H9 (cell line): Measurements from ENCODE around the gene NSMCE4A. TPM values are rescaled to one million over a fixed set of nuclear protein-coding genes. Genes with fewer than 3 reads are reported as not detected.

ENCODE experiments used
- DNase-seq: peaks from one replicate; pipeline ENCODE4 v3.0.0-alpha.2; 2017
- H2AFZ ChIP-seq: one replicate; pipeline ENCODE4 v1.6.1; 2013; ENCODE audit warnings: mild to moderate bottlenecking, low read length, control low read depth, moderate library complexity
- H2AK5ac ChIP-seq: 2 replicates; pipeline ENCODE4 v1.6.1; 2013; ENCODE audit warnings: low read length, control low read depth, mixed read lengths; ENCODE audit not compliant: insufficient read length
- H2BK120ac ChIP-seq: one replicate; pipeline ENCODE4 v1.6.1; 2013; ENCODE audit warnings: low read depth, mild to moderate bottlenecking, low read length, control low read depth, inconsistent platforms; ENCODE audit not compliant: poor library complexity, severe bottlenecking
- H2BK12ac ChIP-seq: 2 replicates; pipeline ENCODE4 v1.6.1; 2013; ENCODE audit warnings: low read length, control low read depth, mixed read lengths, low read depth; ENCODE audit not compliant: insufficient read length
- H2BK15ac ChIP-seq: 2 replicates; pipeline ENCODE4 v1.6.1; 2013; ENCODE audit warnings: low read depth, low read length, control low read depth
- H2BK20ac ChIP-seq: one replicate; pipeline ENCODE4 v1.6.1; 2013; ENCODE audit warnings: low read depth, mild to moderate bottlenecking, low read length, control low read depth, inconsistent platforms; ENCODE audit not compliant: poor library complexity, severe bottlenecking
- H2BK5ac ChIP-seq: 2 replicates; pipeline ENCODE4 v1.6.1; 2013; ENCODE audit warnings: low read length, control low read depth, mixed read lengths; ENCODE audit not compliant: insufficient read length
- H3K14ac ChIP-seq: 2 replicates; pipeline ENCODE4 v1.6.1; 2013; ENCODE audit warnings: low read length, control low read depth; ENCODE audit not compliant: insufficient read depth
- H3K18ac ChIP-seq: 2 replicates; pipeline ENCODE4 v1.6.1; 2013; ENCODE audit warnings: low read depth, mild to moderate bottlenecking, mixed read lengths, low read length, control low read depth; ENCODE audit not compliant: insufficient read length
- H3K23ac ChIP-seq: 2 replicates; pipeline ENCODE4 v1.6.1; 2013; ENCODE audit warnings: low read length, control low read depth, mixed read lengths, low read depth; ENCODE audit not compliant: insufficient read length
- H3K23me2 ChIP-seq: 2 replicates; pipeline ENCODE4 v1.6.1; 2013; ENCODE audit warnings: low read depth, mild to moderate bottlenecking, mixed read lengths, low read length, control low read depth; ENCODE audit not compliant: insufficient read length, poor library complexity, severe bottlenecking
- H3K27ac ChIP-seq: 2 replicates; pipeline ENCODE4 v1.5.1; 2013; ENCODE audit warnings: low read length, control low read depth, mixed read lengths, low read depth; ENCODE audit not compliant: insufficient read length
- H3K27me3 ChIP-seq: 2 replicates; pipeline ENCODE4 v1.6.1; 2013; ENCODE audit warnings: low read length, control low read depth, inconsistent platforms; ENCODE audit not compliant: insufficient read depth
- H3K4ac ChIP-seq: 2 replicates; pipeline ENCODE4 v1.6.1; 2013; ENCODE audit warnings: low read depth, mild to moderate bottlenecking, control low read depth, inconsistent platforms, low read length, moderate library complexity
- H3K4me1 ChIP-seq: 2 replicates; pipeline ENCODE4 v1.6.1; 2013; ENCODE audit warnings: low read length, control low read depth, inconsistent platforms; ENCODE audit not compliant: insufficient read depth
- H3K4me2 ChIP-seq: 2 replicates; pipeline ENCODE4 v1.6.1; 2013; ENCODE audit warnings: low read length, control low read depth, mixed read lengths; ENCODE audit not compliant: insufficient read length, insufficient read depth
- H3K56ac ChIP-seq: 2 replicates; pipeline ENCODE4 v1.6.1; 2013; ENCODE audit warnings: low read depth, mild to moderate bottlenecking, mixed read lengths, low read length, control low read depth; ENCODE audit not compliant: insufficient read length
- H3K79me1 ChIP-seq: 2 replicates; pipeline ENCODE4 v1.6.1; 2013; ENCODE audit warnings: low read depth, mild to moderate bottlenecking, moderate library complexity, low read length, control low read depth, inconsistent platforms; ENCODE audit not compliant: insufficient read depth, poor library complexity, severe bottlenecking
- H3K79me2 ChIP-seq: 2 replicates; pipeline ENCODE4 v1.6.1; 2013; ENCODE audit warnings: low read length, control low read depth, inconsistent platforms; ENCODE audit not compliant: insufficient read depth
- H3K9ac ChIP-seq: 2 replicates; pipeline ENCODE4 v1.6.1; 2013; ENCODE audit warnings: low read length, control low read depth, mixed read lengths; ENCODE audit not compliant: insufficient read length; ENCODE audit errors: extremely low read depth
- H3K9me3 ChIP-seq: one replicate; pipeline ENCODE4 v1.6.1; 2013; ENCODE audit warnings: low read depth, low read length, inconsistent platforms; ENCODE audit not compliant: control insufficient read depth
- H3T11ph ChIP-seq: one replicate; pipeline ENCODE4 v1.6.1; 2013; ENCODE audit warnings: mild to moderate bottlenecking, low read length, control low read depth, inconsistent platforms
- H4K20me1 ChIP-seq: one replicate; pipeline ENCODE4 v1.6.1; 2013; ENCODE audit not compliant: control insufficient read depth, insufficient read length, insufficient read depth
- H4K5ac ChIP-seq: 2 replicates; pipeline ENCODE4 v1.6.1; 2013; ENCODE audit warnings: low read depth, mild to moderate bottlenecking, mixed read lengths, low read length, control low read depth; ENCODE audit not compliant: insufficient read length
- H4K8ac ChIP-seq: replicated peaks from 2 replicates; pipeline ENCODE4 v1.6.1; 2013; ENCODE audit warnings: low read length, control low read depth, mixed read lengths, low read depth; ENCODE audit not compliant: insufficient read length
- H4K91ac ChIP-seq: 2 replicates; pipeline ENCODE4 v1.6.1; 2013; ENCODE audit warnings: low read depth, mild to moderate bottlenecking, moderate library complexity, mixed read lengths, low read length, control low read depth; ENCODE audit not compliant: insufficient read length
- H3K27ac Mint-ChIP-seq, 3 experiments: 2 replicates in 2 of 3; 3 replicates in 1 of 3; pipeline ENCODE4 v1.8.0; 2020 to 2021; ENCODE audit warnings: mixed read lengths in 3 of 3, mild to moderate bottlenecking in 1 of 3, moderate library complexity in 1 of 3
- H3K27me3 Mint-ChIP-seq: 2 replicates; pipeline ENCODE4 v1.8.0; 2021; ENCODE audit warnings: low read depth, mild to moderate bottlenecking, moderate library complexity, mixed read lengths
- H3K36me3 Mint-ChIP-seq, 3 experiments: 2 replicates in 2 of 3; 3 replicates in 1 of 3; pipeline ENCODE4 v1.8.0; 2020 to 2021; ENCODE audit warnings: low read depth in 3 of 3, mixed read lengths in 3 of 3; ENCODE audit not compliant: insufficient read depth in 1 of 3
- H3K4me1 Mint-ChIP-seq, 2 experiments: 2 replicates each; pipeline ENCODE4 v1.8.0; 2020; ENCODE audit warnings: mixed read lengths in 2 of 2
- H3K4me3 Mint-ChIP-seq, 2 experiments: 2 replicates in 1 of 2; 3 replicates in 1 of 2; pipeline ENCODE4 v1.8.0; 2020 to 2021; ENCODE audit warnings: mild to moderate bottlenecking in 2 of 2, mixed read lengths in 2 of 2, moderate library complexity in 1 of 2
- H3K9me3 Mint-ChIP-seq, 2 experiments: 2 replicates in 1 of 2; 3 replicates in 1 of 2; pipeline ENCODE4 v1.8.0; 2020; ENCODE audit warnings: mild to moderate bottlenecking in 2 of 2, mixed read lengths in 2 of 2, moderate library complexity in 1 of 2
- WGBS: extraction: QIAGEN DNeasy Blood & Tissue Kit; methylation state at CpG from one replicate; pipeline ENCODE4 v1.1.7; 2013; ENCODE audit warnings: missing lambda C conversion rate, low lambda C conversion rate, mixed read lengths; ENCODE audit not compliant: insufficient read length; ENCODE audit errors: extremely low coverage; 5-methylcytosine and 5-hydroxymethylcytosine counted together
- total RNA-seq: library from RNA; stranded (reverse); gene quantifications from 2 replicates; pipeline ENCODE4 v1.2.1, GENCODE V29; 2021
- TF ChIP-seq, protein P1 (sequence below): fragments of 200-600 bp; sonication (generic); conservative IDR thresholded peaks from 3 replicates; pipeline ENCODE4 v1.8.0; 2021; ENCODE audit warnings: antibody characterized with exemption, mild to moderate bottlenecking

The NSMCE4A gene
- total RNA-seq, 1 experiment from 2014 or later: 59.0 TPM

DNA sequence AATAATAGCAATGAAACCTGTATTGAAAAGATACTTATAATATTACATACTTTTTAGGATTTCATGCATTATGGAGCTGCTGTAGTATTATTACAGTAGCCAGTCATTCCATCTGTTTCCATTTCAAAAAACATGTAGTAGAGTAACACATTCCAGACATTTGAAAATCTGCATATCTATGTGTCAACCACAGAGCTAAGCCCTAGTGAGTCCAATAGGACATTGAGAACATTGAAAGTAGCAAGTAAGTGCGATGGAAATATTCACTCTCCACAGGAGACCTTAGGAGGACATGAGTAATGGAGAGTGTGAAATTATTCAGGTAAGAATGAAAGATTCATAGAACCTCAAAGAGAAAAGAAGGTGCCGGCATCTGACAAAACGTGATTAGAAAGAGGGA, 15.3 kb downstream of the NSMCE4A start:
- H3K23me2 ChIP-seq: no peaks in the 10 kb centered on the region
- H3K27ac ChIP-seq: no peak overlapping the region
- H2AK5ac ChIP-seq: no peak overlapping the region
- H4K8ac ChIP-seq: no peak overlapping the region
- no peak overlapping the region for H3K14ac ChIP-seq
- no peaks in the 10 kb centered on the region for H3K79me2 ChIP-seq
- no peaks in the 10 kb centered on the region for H3K27me3 Mint-ChIP-seq
- no peak overlapping the region for H2BK20ac ChIP-seq
- no peak overlapping the region for H2BK15ac ChIP-seq
- DNase-seq: no peak
- peaks cover 22 to 63% (median 59%) of the 10 kb centered on the region in 3 experiments; a peak in 6 of 7 replicates for H3K36me3 Mint-ChIP-seq
- TF ChIP-seq, protein P1, sequence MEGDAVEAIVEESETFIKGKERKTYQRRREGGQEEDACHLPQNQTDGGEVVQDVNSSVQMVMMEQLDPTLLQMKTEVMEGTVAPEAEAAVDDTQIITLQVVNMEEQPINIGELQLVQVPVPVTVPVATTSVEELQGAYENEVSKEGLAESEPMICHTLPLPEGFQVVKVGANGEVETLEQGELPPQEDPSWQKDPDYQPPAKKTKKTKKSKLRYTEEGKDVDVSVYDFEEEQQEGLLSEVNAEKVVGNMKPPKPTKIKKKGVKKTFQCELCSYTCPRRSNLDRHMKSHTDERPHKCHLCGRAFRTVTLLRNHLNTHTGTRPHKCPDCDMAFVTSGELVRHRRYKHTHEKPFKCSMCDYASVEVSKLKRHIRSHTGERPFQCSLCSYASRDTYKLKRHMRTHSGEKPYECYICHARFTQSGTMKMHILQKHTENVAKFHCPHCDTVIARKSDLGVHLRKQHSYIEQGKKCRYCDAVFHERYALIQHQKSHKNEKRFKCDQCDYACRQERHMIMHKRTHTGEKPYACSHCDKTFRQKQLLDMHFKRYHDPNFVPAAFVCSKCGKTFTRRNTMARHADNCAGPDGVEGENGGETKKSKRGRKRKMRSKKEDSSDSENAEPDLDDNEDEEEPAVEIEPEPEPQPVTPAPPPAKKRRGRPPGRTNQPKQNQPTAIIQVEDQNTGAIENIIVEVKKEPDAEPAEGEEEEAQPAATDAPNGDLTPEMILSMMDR: no peak
- H3K27me3 ChIP-seq: no peaks in the 10 kb centered on the region
- peaks cover 17% of the 10 kb centered on the region in 2 experiments for H3K4me1 Mint-ChIP-seq
- H4K91ac ChIP-seq: no peak overlapping the region
- H3T11ph ChIP-seq: no peak overlapping the region
- H3K56ac ChIP-seq: no peak overlapping the region
- H4K5ac ChIP-seq: no peak overlapping the region
- no peak overlapping the region for H3K18ac ChIP-seq
- no peak overlapping the region for H2BK12ac ChIP-seq
- no peak overlapping the region for H2BK120ac ChIP-seq
- no peak overlapping the region for H2BK5ac ChIP-seq
- H4K20me1 ChIP-seq: no peaks in the 10 kb centered on the region
- WGBS: no CpG with 5 or more reads among the region's 3 CpGs
- H3K9me3 Mint-ChIP-seq: no peaks in the 10 kb centered on the region
- H3K4ac ChIP-seq: no peak overlapping the region
- H3K4me2 ChIP-seq: no peak overlapping the region
- no peak overlapping the region for H3K9ac ChIP-seq
- H2AFZ ChIP-seq: no peak overlapping the region
- H3K79me1 ChIP-seq: no peaks in the 10 kb centered on the region
- H3K9me3 ChIP-seq: no peaks in the 10 kb centered on the region
- H3K4me1 ChIP-seq: 0 out of 2 replicates have a peak, but pooled peaks cover 2% of the 10 kb centered on the region
- peak overlapping the region in 2 of 3 experiments; percentile 60 to 91; a peak in 3 of 7 replicates for H3K27ac Mint-ChIP-seq
- H3K23ac ChIP-seq: no peak overlapping the region
- H3K4me3 Mint-ChIP-seq: no peak overlapping the region
